ENCODE results near the gene R3HDM1. TPM values are rescaled to one million over a fixed set of nuclear protein-coding genes. Genes with fewer than 3 reads are reported as not detected.
A peak's percentile ranks its signal among the peaks of the same experiment; 100 is the strongest.
"Not testable (repeated sequence)": the region's sequence is repeated elsewhere in the genome, so short reads cannot be mapped to it uniquely, and the experiment has no call there.

R3HDM1 gene
- total RNA-seq, 2 donors from 2014 or later, result 31.8 to 42.9 TPM

- Mint-ChIP-seq H3K27me3 (no peaks in the 10 kb centered on the region), H3K4me3 (peak overlapping the region; percentile 59), H3K27ac (peak overlapping the region; percentile 39), H3K36me3 (ENCODE audit: low read depth) (no peaks in the 10 kb centered on the region), H3K4me1 (peaks cover 5% of the 10 kb centered on the region)
- no peaks in the 10 kb centered on the region for H3K9me3 ChIP-seq (ENCODE audit: control insufficient read depth, low read length, poor library complexity, severe bottlenecking)
- ATAC-seq, result peak; percentile 71
- DNase-seq, result peak; percentile 52 to 65 (median 53)
Observed at GRCh38 chr2:135709992-135710391, 178.7 kb downstream of the R3HDM1 start.

- not testable (repeated sequence) for ATAC-seq; H3K4me1 Mint-ChIP-seq; H3K4me3 Mint-ChIP-seq; H3K27ac Mint-ChIP-seq; H3K36me3 Mint-ChIP-seq (ENCODE audit: low read depth); H3K9me3 ChIP-seq (ENCODE audit: control insufficient read depth, low read length, poor library complexity, severe bottlenecking); DNase-seq; H3K27me3 Mint-ChIP-seq
Observed at GRCh38 chr2:135715086-135715485, 183.8 kb downstream of the R3HDM1 start.

GRCh38 chr2:135728064-135728743 is 196.9 kb downstream of the R3HDM1 start:
- Mint-ChIP-seq H3K4me3 (no peak overlapping the region), H3K36me3 (ENCODE audit: low read depth) (no peaks in the 10 kb centered on the region), H3K4me1 (no peaks in the 10 kb centered on the region), H3K27ac (no peak overlapping the region), H3K27me3 (no peaks in the 10 kb centered on the region)
- no peak for DNase-seq
- H3K9me3 ChIP-seq (ENCODE audit: control insufficient read depth, low read length, poor library complexity, severe bottlenecking), result no peaks in the 10 kb centered on the region
- no peak for ATAC-seq

- Mint-ChIP-seq H3K4me3 (no peak overlapping the region), H3K4me1 (no peaks in the 10 kb centered on the region), H3K36me3 (ENCODE audit: low read depth) (no peaks in the 10 kb centered on the region), H3K27me3 (no peaks in the 10 kb centered on the region), H3K27ac (no peak overlapping the region)
- DNase-seq (no peak), ATAC-seq (no peak)
- no peaks in the 10 kb centered on the region for H3K9me3 ChIP-seq (ENCODE audit: control insufficient read depth, low read length, poor library complexity, severe bottlenecking)
Observed at GRCh38 chr2:135732561-135732960, 201.3 kb downstream of the R3HDM1 start.

- no peaks in the 10 kb centered on the region for H3K27me3 Mint-ChIP-seq
- H3K9me3 ChIP-seq (ENCODE audit: control insufficient read depth, low read length, poor library complexity, severe bottlenecking), result no peaks in the 10 kb centered on the region
- ATAC-seq, result no peak
- no peak for DNase-seq
- H3K4me1 Mint-ChIP-seq, result no peaks in the 10 kb centered on the region
- H3K27ac Mint-ChIP-seq, result no peak overlapping the region
- H3K36me3 Mint-ChIP-seq (ENCODE audit: low read depth), result no peaks in the 10 kb centered on the region
- no peak overlapping the region for H3K4me3 Mint-ChIP-seq
Observed at GRCh38 chr2:135733045-135733444, 201.8 kb downstream of the R3HDM1 start.

GRCh38 chr2:135736546-135736945 is 205.3 kb downstream of the R3HDM1 start:
- Mint-ChIP-seq H3K36me3 (ENCODE audit: low read depth) (no peaks in the 10 kb centered on the region), H3K4me3 (no peak overlapping the region), H3K27me3 (no peaks in the 10 kb centered on the region), H3K27ac (no peak overlapping the region), H3K4me1 (peaks cover 2% of the 10 kb centered on the region)
- H3K9me3 ChIP-seq (ENCODE audit: control insufficient read depth, low read length, poor library complexity, severe bottlenecking), result no peaks in the 10 kb centered on the region
- no peak for DNase-seq
- ATAC-seq, result no peak

- Mint-ChIP-seq H3K4me1 (peaks cover 19% of the 10 kb centered on the region), H3K36me3 (ENCODE audit: low read depth) (no peaks in the 10 kb centered on the region), H3K27me3 (no peaks in the 10 kb centered on the region), H3K4me3 (no peak overlapping the region), H3K27ac (no peak overlapping the region)
- ATAC-seq, result no peak
- DNase-seq, result no peak
- no peaks in the 10 kb centered on the region for H3K9me3 ChIP-seq (ENCODE audit: control insufficient read depth, low read length, poor library complexity, severe bottlenecking)
Observed at GRCh38 chr2:135740206-135740605, 208.9 kb downstream of the R3HDM1 start.

GRCh38 chr2:135741043-135741394 is 209.7 kb downstream of the R3HDM1 start:
- Mint-ChIP-seq H3K4me1 (peaks cover 22% of the 10 kb centered on the region), H3K27me3 (no peaks in the 10 kb centered on the region), H3K36me3 (ENCODE audit: low read depth) (no peaks in the 10 kb centered on the region), H3K4me3 (peak overlapping the region; percentile 97), H3K27ac (no peak overlapping the region)
- no peak for ATAC-seq
- H3K9me3 ChIP-seq (ENCODE audit: control insufficient read depth, low read length, poor library complexity, severe bottlenecking), result no peaks in the 10 kb centered on the region
- DNase-seq, result no peak

GRCh38 chr2:135741395-135742324 is 210.4 kb downstream of the R3HDM1 start, which contains the start of gene UBXN4:
TSS of gene UBXN4 (plus strand) at chr2:135741855. CDS start at chr2:135741930, 75 bp downstream.
- H3K36me3 Mint-ChIP-seq (ENCODE audit: low read depth), result no peaks in the 10 kb centered on the region

GRCh38 chr2:135742325-135742757 is 211.1 kb downstream of the R3HDM1 start:
- Mint-ChIP-seq H3K4me3 (peak overlapping the region; percentile 97), H3K27me3 (no peaks in the 10 kb centered on the region), H3K27ac (peak overlapping the region; percentile 96), H3K4me1 (peaks cover 31% of the 10 kb centered on the region), H3K36me3 (ENCODE audit: low read depth) (no peaks in the 10 kb centered on the region)
- DNase-seq (peak in 2 of 3 donors; percentile 34 to 42), ATAC-seq (peak; percentile 27)
- no peaks in the 10 kb centered on the region for H3K9me3 ChIP-seq (ENCODE audit: control insufficient read depth, low read length, poor library complexity, severe bottlenecking)

More at GRCh38 chr2:135741395-135742324, 210.4 kb downstream of the R3HDM1 start, which contains the start of gene UBXN4:
- no peaks in the 10 kb centered on the region for H3K9me3 ChIP-seq (ENCODE audit: control insufficient read depth, low read length, poor library complexity, severe bottlenecking)
- ATAC-seq (peak; percentile 92), DNase-seq (peak; percentile 83 to 92 (median 88))
- Mint-ChIP-seq H3K4me1 (peaks cover 28% of the 10 kb centered on the region), H3K4me3 (peak within 1 kb of the TSS; percentile 97), H3K27ac (peak within 1 kb of the TSS; percentile 96), H3K27me3 (no peaks in the 10 kb centered on the region)

- H3K4me1 Mint-ChIP-seq, result peaks cover 33% of the 10 kb centered on the region
- H3K27me3 Mint-ChIP-seq, result no peaks in the 10 kb centered on the region
- peak overlapping the region; percentile 96 for H3K27ac Mint-ChIP-seq
- ATAC-seq (no peak), DNase-seq (no peak)
- no peaks in the 10 kb centered on the region for H3K9me3 ChIP-seq (ENCODE audit: control insufficient read depth, low read length, poor library complexity, severe bottlenecking)
- no peaks in the 10 kb centered on the region for H3K36me3 Mint-ChIP-seq (ENCODE audit: low read depth)
- H3K4me3 Mint-ChIP-seq, result peak overlapping the region; percentile 63
Observed at GRCh38 chr2:135743860-135744259, 212.6 kb downstream of the R3HDM1 start.

GRCh38 chr2:135744760-135745314 is 213.6 kb downstream of the R3HDM1 start:
- no peak overlapping the region for H3K4me3 Mint-ChIP-seq
- H3K27ac Mint-ChIP-seq, result no peak overlapping the region
- ATAC-seq (no peak), DNase-seq (no peak)
- peaks cover 4% of the 10 kb centered on the region for H3K36me3 Mint-ChIP-seq (ENCODE audit: low read depth)
- peaks cover 37% of the 10 kb centered on the region for H3K4me1 Mint-ChIP-seq
- no peaks in the 10 kb centered on the region for H3K9me3 ChIP-seq (ENCODE audit: control insufficient read depth, low read length, poor library complexity, severe bottlenecking)
- H3K27me3 Mint-ChIP-seq, result no peaks in the 10 kb centered on the region

- Mint-ChIP-seq H3K36me3 (ENCODE audit: low read depth) (peaks cover 4% of the 10 kb centered on the region), H3K4me1 (peaks cover 38% of the 10 kb centered on the region)
Observed at GRCh38 chr2:135745545-135745944, 214.3 kb downstream of the R3HDM1 start.

More at GRCh38 chr2:135745545-135745944, 214.3 kb downstream of the R3HDM1 start:
- ATAC-seq, result no peak
- H3K9me3 ChIP-seq (ENCODE audit: control insufficient read depth, low read length, poor library complexity, severe bottlenecking), result no peaks in the 10 kb centered on the region
- Mint-ChIP-seq H3K27ac (no peak overlapping the region), H3K27me3 (no peaks in the 10 kb centered on the region), H3K4me3 (no peak overlapping the region)
- no peak for DNase-seq
